ENCODE measurements around the gene KRT71. TPM values are rescaled to one million over a fixed set of nuclear protein-coding genes. Genes with fewer than 3 reads are reported as not detected.

The KRT71 gene
- total and polyA plus RNA-seq, 4 donors, result 0.06 to 0.35 (median 0.33) TPM; not detected in 1

GRCh38 chr12:52543985-52544883 lies 8.7 kb downstream of the KRT71 start:
- WGBS (ENCODE audit: insufficient coverage), result 61% methylated on average over 17 of the region's 17 CpGs
- Histone ChIP-seq H3K27ac (ENCODE audit: low read depth, low read length) (no peak overlapping the region), H3K36me3 (ENCODE audit: control insufficient read depth, insufficient read depth, low read length) (no peaks in the 10 kb centered on the region), H3K4me3 (ENCODE audit: low read depth, low read length) (no peak overlapping the region), H3K27me3 (ENCODE audit: control insufficient read depth, insufficient read depth, low read length) (no peaks in the 10 kb centered on the region), H3K9me3 (ENCODE audit: control insufficient read depth, insufficient read depth, low read length) (no peaks in the 10 kb centered on the region), H3K4me1 (ENCODE audit: control insufficient read depth, insufficient read depth, low read length) (peaks cover 20% of the 10 kb centered on the region)
- peak in 1 of 6 donors; percentile 44 for DNase-seq (ENCODE audit: low read depth in 4 of 6, low spot score in 6 of 6)

GRCh38 chr12:52542785-52543318 lies 10.1 kb downstream of the KRT71 start:
- WGBS (ENCODE audit: insufficient coverage), result 76% methylated on average over 7 of the region's 7 CpGs
- DNase-seq (ENCODE audit: low read depth in 4 of 6, low spot score in 6 of 6), result no peak
- H3K4me3 ChIP-seq (ENCODE audit: low read depth, low read length), result no peak overlapping the region
- H3K9me3 ChIP-seq (ENCODE audit: control insufficient read depth, insufficient read depth, low read length), result no peaks in the 10 kb centered on the region
- H3K4me1 ChIP-seq (ENCODE audit: control insufficient read depth, insufficient read depth, low read length), result peaks cover 28% of the 10 kb centered on the region
- no peaks in the 10 kb centered on the region for H3K36me3 ChIP-seq (ENCODE audit: control insufficient read depth, insufficient read depth, low read length)
- H3K27ac ChIP-seq (ENCODE audit: low read depth, low read length), result no peak overlapping the region
- H3K27me3 ChIP-seq (ENCODE audit: control insufficient read depth, insufficient read depth, low read length), result no peaks in the 10 kb centered on the region

- H3K4me1 ChIP-seq (ENCODE audit: control insufficient read depth, insufficient read depth, low read length), result peaks cover 28% of the 10 kb centered on the region
- H3K4me3 ChIP-seq (ENCODE audit: low read depth, low read length), result no peak overlapping the region
- no peak for DNase-seq (ENCODE audit: low read depth in 4 of 6, low spot score in 6 of 6)
- no peaks in the 10 kb centered on the region for H3K36me3 ChIP-seq (ENCODE audit: control insufficient read depth, insufficient read depth, low read length)
- H3K9me3 ChIP-seq (ENCODE audit: control insufficient read depth, insufficient read depth, low read length), result no peaks in the 10 kb centered on the region
- no peaks in the 10 kb centered on the region for H3K27me3 ChIP-seq (ENCODE audit: control insufficient read depth, insufficient read depth, low read length)
- no peak overlapping the region for H3K27ac ChIP-seq (ENCODE audit: low read depth, low read length)
These were observed 10.8 kb downstream of the KRT71 start for GRCh38 chr12:52542157-52542556.

GRCh38 chr12:52541709-52542108 lies 11.2 kb downstream of the KRT71 start:
- H3K4me1 ChIP-seq (ENCODE audit: control insufficient read depth, insufficient read depth, low read length), result peaks cover 28% of the 10 kb centered on the region
- no peak overlapping the region for H3K27ac ChIP-seq (ENCODE audit: low read depth, low read length)
- H3K9me3 ChIP-seq (ENCODE audit: control insufficient read depth, insufficient read depth, low read length), result no peaks in the 10 kb centered on the region
- WGBS (ENCODE audit: insufficient coverage), result 96% methylated on average over 3 of the region's 5 CpGs
- no peaks in the 10 kb centered on the region for H3K27me3 ChIP-seq (ENCODE audit: control insufficient read depth, insufficient read depth, low read length)
- H3K36me3 ChIP-seq (ENCODE audit: control insufficient read depth, insufficient read depth, low read length), result no peaks in the 10 kb centered on the region
- H3K4me3 ChIP-seq (ENCODE audit: low read depth, low read length), result no peak overlapping the region
- no peak for DNase-seq (ENCODE audit: low read depth in 4 of 6, low spot score in 6 of 6)

- DNase-seq (ENCODE audit: low read depth in 4 of 6, low spot score in 6 of 6), result no peak
- H3K27ac ChIP-seq (ENCODE audit: low read depth, low read length), result no peak overlapping the region
- H3K9me3 ChIP-seq (ENCODE audit: control insufficient read depth, insufficient read depth, low read length), result no peaks in the 10 kb centered on the region
- WGBS (ENCODE audit: insufficient coverage), result 83% methylated on average over 7 of the region's 7 CpGs
- no peaks in the 10 kb centered on the region for H3K36me3 ChIP-seq (ENCODE audit: control insufficient read depth, insufficient read depth, low read length)
- H3K4me3 ChIP-seq (ENCODE audit: low read depth, low read length), result no peak overlapping the region
- H3K4me1 ChIP-seq (ENCODE audit: control insufficient read depth, insufficient read depth, low read length), result peaks cover 28% of the 10 kb centered on the region
- H3K27me3 ChIP-seq (ENCODE audit: control insufficient read depth, insufficient read depth, low read length), result no peaks in the 10 kb centered on the region
These were observed 12.4 kb downstream of the KRT71 start for GRCh38 chr12:52540531-52540930.

GRCh38 chr12:52539821-52540173 lies 13.1 kb downstream of the KRT71 start:
- 83% methylated on average over 3 of the region's 3 CpGs for WGBS (ENCODE audit: insufficient coverage)
- peaks cover 28% of the 10 kb centered on the region for H3K4me1 ChIP-seq (ENCODE audit: control insufficient read depth, insufficient read depth, low read length)
- H3K9me3 ChIP-seq (ENCODE audit: control insufficient read depth, insufficient read depth, low read length), result no peaks in the 10 kb centered on the region
- H3K4me3 ChIP-seq (ENCODE audit: low read depth, low read length), result no peak overlapping the region
- H3K36me3 ChIP-seq (ENCODE audit: control insufficient read depth, insufficient read depth, low read length), result no peaks in the 10 kb centered on the region
- no peaks in the 10 kb centered on the region for H3K27me3 ChIP-seq (ENCODE audit: control insufficient read depth, insufficient read depth, low read length)
- no peak overlapping the region for H3K27ac ChIP-seq (ENCODE audit: low read depth, low read length)
- DNase-seq (ENCODE audit: low read depth in 4 of 6, low spot score in 6 of 6), result no peak

- Histone ChIP-seq H3K36me3 (ENCODE audit: control insufficient read depth, insufficient read depth, low read length) (no peaks in the 10 kb centered on the region), H3K27me3 (ENCODE audit: control insufficient read depth, insufficient read depth, low read length) (no peaks in the 10 kb centered on the region), H3K27ac (ENCODE audit: low read depth, low read length) (no peak overlapping the region), H3K4me3 (ENCODE audit: low read depth, low read length) (no peak overlapping the region), H3K4me1 (ENCODE audit: control insufficient read depth, insufficient read depth, low read length) (peaks cover 22% of the 10 kb centered on the region), H3K9me3 (ENCODE audit: control insufficient read depth, insufficient read depth, low read length) (no peaks in the 10 kb centered on the region)
- 45% methylated on average over 2 of the region's 5 CpGs for WGBS (ENCODE audit: insufficient coverage)
- peak in 3 of 6 donors; percentile 10 to 82 (median 55) for DNase-seq (ENCODE audit: low read depth in 4 of 6, low spot score in 6 of 6)
These were observed 13.7 kb downstream of the KRT71 start for GRCh38 chr12:52539083-52539820.

- Histone ChIP-seq H3K27ac (ENCODE audit: low read depth, low read length) (no peak overlapping the region), H3K9me3 (ENCODE audit: control insufficient read depth, insufficient read depth, low read length) (no peaks in the 10 kb centered on the region), H3K4me3 (ENCODE audit: low read depth, low read length) (no peak overlapping the region), H3K36me3 (ENCODE audit: control insufficient read depth, insufficient read depth, low read length) (no peaks in the 10 kb centered on the region), H3K4me1 (ENCODE audit: control insufficient read depth, insufficient read depth, low read length) (peaks cover 21% of the 10 kb centered on the region), H3K27me3 (ENCODE audit: control insufficient read depth, insufficient read depth, low read length) (no peaks in the 10 kb centered on the region)
- DNase-seq (ENCODE audit: low read depth in 4 of 6, low spot score in 6 of 6), result no peak
- WGBS (ENCODE audit: insufficient coverage), result 79% methylated on average over 3 of the region's 3 CpGs
These were observed 15.8 kb downstream of the KRT71 start for GRCh38 chr12:52537101-52537500.

GRCh38 chr12:52535574-52535973 lies 17.4 kb downstream of the KRT71 start:
- DNase-seq (ENCODE audit: low read depth in 4 of 6, low spot score in 6 of 6), result peak in 1 of 6 donors; percentile 80
- Histone ChIP-seq H3K36me3 (ENCODE audit: control insufficient read depth, insufficient read depth, low read length) (no peaks in the 10 kb centered on the region), H3K27ac (ENCODE audit: low read depth, low read length) (no peak overlapping the region), H3K27me3 (ENCODE audit: control insufficient read depth, insufficient read depth, low read length) (no peaks in the 10 kb centered on the region), H3K4me1 (ENCODE audit: control insufficient read depth, insufficient read depth, low read length) (peaks cover 21% of the 10 kb centered on the region), H3K4me3 (ENCODE audit: low read depth, low read length) (no peak overlapping the region), H3K9me3 (ENCODE audit: control insufficient read depth, insufficient read depth, low read length) (no peaks in the 10 kb centered on the region)
- no CpG with 5 or more reads among the region's 1 CpG for WGBS (ENCODE audit: insufficient coverage)

All from spinal cord (tissue), 10 donors.